RCC 7860 (cell line): ENCODE measurements around the gene CELSR2.
"Not testable (repeated sequence)": the region's sequence is repeated elsewhere in the genome, so short reads cannot be mapped to it uniquely, and the experiment has no call there.

Experiments
- DNase-seq: peaks from one replicate; pipeline ENCODE4 v3.0.0-alpha.2; 2015; ENCODE audit warnings: low spot score
- FAIRE-seq: peaks from 2 replicates; lab custom pipeline; 2012; peaks lifted over from hg19 to GRCh38; lab: Jason Lieb, UNC

Gene CELSR2

DNA sequence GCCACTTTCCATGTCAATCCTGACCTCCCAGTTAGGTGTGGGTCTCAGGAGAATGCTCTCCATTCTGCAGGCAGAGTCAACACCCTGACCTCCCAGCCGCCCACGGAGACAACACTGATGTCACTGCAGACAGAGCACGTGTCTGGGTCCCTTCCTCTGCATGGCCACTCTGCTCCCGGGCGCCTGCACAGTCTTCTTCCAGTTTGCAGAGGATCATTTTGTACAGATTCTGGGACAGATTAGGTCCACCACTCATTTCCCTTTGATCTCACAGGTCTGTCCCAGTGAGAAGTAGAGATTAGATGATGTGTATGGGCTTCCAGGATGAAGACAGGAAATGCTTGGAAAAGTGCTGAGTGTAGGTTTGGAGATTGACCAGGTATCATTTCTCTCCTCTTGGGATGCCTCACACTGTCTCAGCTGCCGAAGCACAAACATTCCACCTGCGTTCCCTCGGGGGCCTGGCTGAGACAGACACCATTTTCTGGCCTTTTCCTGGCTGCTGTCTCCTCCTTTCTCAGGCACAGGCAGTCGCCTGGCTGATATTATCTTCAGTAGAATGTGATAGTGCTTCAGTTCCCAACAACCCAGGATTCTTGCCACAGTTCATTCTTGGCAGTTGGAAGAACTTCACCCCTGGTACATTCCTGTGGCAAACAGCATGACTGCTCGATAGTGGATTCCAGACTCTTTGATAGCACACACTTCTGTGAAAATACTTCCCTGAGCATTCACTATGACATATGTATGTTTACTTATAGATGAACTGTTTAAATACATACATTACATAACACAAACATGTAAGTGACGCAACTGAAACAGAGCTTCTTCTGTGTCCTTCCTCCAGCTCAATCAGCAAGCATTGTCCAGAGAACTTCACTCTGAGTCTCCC is 49.6 kb downstream of the CELSR2 start:
- DNase-seq, result no peak
- FAIRE-seq, result no peak

DNA sequence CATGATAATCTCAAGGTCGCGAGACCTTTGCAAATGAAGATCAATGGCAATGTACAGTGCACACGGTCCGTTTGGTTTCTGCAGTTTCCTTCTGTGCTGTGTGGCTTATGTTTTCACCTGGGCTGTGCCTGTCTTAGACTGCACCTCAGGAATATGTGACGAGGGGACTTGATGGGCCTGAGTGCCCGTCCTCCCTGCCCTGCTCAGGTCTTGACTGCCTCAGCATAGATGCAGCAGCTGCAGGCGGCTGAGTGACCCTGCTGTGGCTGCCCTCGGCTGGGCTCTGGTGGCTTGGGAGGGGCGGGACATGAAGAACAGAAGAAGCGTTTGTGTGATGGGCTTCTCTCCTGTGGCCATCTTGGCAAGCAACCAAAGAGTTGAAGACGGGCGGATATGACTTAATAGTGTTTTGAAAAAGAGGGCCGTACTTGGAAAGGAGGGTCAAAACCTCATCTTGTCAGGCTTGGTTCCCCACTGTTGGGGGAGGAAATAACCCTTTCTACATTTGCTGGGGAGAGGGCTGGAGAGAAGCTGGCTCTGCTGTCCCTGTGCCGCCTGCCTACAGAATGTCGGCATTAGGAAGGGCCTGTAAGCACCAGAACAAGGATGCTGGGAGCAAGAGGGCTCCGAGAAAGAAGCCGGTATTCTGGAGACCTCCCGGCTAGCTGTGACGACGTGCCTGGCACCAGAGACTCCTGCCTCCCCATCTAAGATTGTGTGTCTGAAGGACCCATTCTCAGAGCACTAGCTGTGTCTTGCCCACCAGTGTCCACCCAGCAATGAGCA is 50.4 kb downstream of the CELSR2 start:
- no peak for FAIRE-seq
- no peak for DNase-seq

DNA sequence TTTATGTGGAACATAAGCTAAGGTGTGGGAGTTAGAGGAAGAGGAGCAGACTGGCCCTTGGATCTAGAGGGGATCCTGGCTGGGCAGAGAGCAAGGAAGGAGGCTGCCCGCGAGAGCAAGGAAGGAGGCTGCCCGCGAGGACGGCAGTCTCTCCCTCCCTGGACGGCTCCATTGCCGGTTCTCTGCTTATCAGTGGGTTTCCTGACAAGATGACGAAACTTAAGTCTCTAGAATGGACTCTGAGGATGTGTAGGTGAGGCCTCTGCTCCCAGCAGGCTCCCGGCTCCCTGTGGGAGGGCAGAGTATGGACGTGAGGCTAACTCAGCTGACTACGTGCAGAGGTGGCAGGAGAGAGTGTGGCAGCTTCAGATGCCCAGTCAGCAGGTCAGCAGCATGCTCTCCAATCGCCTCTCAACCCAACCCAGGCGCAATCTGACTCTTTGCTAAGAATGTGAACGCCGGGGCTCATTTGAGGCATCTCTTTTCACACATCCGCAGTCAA is 51.4 kb downstream of the CELSR2 start:
- no peak for FAIRE-seq
- no peak for DNase-seq

DNA sequence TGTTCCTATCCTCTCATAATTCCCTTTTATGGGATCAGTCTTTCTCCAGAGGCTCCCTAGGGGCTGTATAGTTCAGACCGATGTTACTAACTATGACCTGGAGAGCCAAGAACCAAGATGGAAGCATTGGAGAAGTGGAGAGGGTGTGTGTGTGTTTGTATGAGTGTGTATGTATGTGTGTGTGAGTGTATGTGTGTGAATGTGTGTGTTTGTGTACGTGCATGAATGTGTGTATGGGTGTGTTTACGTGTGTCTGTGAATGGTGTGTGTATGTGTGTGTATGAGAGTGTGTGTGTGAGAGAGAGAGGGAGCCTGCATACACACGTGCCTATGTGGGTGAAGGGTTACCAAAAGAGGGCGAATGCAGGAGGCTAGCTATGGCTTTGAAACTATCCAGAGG is 52.5 kb downstream of the CELSR2 start:
- no peak for FAIRE-seq
- no peak for DNase-seq

DNA sequence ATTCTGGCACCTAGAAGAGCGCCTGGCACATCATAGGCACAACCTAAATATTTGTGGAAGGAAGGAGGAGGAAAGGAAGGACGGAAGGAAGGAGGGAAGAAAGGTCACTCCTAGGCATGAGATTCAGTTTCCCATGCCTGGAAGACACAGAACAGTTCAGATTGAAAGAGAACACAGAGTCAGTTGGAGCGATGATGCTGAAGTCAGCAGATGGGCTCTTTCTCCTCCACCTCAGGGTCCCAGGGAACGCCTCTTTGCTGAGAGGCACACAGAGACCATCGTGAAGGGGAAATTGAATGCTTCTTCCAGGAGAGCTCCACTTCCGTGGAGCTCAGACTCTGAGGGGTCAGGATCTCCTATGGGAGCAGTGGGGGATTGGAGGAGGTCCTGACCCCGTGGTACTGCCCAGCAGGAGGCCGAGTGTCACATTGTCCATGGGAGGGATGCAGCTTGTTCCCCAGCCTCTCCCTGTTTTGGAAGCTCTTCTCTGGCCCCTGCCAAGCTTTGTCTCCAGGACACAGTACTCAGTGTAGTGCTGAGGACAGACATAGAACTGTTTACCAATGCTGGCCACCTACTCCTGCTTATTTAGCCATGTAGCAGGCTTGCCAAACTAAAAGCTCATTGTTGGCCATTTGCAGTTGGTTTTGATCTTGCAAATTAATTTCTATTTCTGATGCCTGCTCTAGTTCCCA is 55.0 kb downstream of the CELSR2 start:
- FAIRE-seq (no peak), DNase-seq (no peak)

DNA sequence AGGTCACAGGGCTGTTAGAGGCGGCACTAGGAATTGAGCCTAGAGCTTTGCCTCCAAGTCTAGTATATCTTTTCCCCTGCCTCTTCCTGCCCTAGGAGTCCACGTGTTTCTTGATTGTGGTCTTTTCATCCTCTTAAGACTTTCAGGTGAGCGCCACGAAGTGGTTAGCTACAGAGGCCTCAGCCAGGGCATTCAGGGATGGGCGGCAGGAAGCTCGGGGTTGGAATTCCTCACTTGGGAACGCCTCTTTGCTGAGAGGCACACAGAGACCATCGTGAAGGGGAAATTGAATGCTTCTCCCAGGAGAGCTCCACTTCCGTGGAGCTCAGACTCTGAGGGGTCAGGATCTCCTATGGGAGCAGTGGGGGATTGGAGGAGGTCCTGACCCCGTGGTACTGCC is 56.7 kb downstream of the CELSR2 start:
- not testable (repeated sequence) for FAIRE-seq, DNase-seq

DNA sequence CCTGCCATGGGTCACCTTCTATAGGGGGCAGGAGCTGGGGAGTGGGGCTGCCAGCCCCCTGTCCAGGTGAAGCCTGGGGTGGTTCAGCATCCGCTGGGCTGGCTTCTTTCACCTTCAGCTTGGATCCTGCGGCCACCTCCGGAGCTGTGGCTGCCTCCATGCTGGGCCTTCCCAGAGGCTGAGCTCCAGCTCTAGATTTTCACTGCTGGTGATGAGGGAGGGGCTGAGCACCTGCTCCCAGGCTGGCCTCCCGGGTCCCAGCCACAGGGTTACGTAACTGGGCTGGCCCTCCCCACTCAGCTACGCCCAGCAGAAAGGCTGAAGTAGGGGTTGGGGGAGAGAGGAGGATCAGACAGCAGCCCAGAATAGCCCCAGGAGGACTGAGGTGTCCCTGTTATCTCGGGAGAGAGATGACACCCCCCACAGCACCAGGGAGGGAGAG is 57.5 kb downstream of the CELSR2 start, which contains the start of gene MYBPHL:
Gene MYBPHL, minus strand, starts transcription at position 180 of the 442 bp plus-strand sequence. Its CDS starts 20 bp downstream, at position 160.
- DNase-seq (no peak), FAIRE-seq (no peak)

DNA sequence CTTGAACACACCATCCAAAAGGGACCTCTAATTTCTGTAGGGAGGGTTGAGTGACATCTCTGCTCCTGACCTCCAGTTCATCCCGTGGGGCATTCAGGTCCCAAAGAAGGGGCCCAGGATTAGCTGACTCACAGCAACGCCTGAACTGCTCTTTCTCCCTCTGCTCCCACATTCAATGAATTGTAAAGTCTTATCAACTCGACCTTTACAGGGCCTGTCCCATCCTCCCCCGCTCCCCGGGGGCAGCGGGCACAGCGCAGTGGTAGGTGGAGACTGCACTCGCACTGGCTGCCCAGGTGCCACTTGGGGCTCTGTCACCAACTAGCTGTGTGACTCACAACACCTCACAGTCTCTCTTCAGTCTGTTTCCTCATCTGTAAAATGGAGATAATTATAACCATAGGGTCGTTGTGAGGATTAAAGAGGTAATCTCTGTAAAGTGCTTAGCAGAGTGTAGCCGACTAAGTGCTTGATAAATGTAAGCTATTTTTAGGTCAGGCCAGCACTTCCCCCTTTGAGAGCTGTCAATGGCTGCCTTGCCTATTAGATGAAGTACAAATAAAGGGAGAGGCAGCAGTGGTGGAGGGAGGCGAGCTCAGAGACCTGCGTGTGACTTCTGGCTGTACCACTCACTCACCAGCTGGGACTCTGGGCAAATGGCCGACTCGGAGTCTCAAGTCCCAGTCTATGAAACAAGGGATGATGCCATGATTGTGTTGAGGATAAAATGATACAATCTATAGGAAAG is 58.1 kb downstream of the CELSR2 start:
- FAIRE-seq (no peak), DNase-seq (no peak)

DNA sequence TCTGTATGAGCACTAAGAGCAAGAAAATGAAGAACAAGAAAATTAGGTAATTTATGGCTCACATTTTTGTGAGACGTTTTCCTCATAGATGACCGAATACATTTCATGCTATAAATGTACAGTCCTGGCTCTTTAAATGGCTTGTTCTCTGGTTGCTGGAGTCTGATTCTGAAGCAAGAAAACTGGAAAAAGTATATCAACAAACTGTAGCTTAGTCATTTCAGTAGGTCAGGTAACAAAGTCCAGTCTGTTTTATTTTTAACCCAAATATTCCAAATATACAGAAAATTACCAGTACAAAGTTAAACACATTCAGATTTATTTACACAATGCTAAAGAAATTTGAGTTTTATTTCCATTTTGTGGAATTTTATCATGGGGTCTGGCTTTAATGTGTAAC is 60.0 kb downstream of the CELSR2 start:
- DNase-seq (no peak), FAIRE-seq (no peak)

DNA sequence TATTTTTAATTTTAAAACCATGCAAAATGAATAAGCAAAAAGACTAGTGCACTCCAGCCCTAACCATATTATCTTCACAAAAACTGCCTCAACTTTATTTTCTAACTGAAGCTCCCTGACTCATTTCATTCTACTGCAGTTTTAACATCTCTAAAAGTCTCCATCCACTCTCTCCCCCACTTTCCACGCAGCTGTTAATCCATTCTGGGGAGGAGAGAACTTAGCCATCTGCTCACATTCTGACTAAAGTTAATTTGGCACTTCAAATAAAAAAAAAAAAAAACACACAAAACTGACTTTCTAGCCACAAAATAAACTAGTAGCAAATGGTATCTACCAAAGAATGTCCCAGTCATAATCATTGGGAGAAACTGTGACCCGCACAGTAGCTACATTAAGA is 62.9 kb downstream of the CELSR2 start:
- FAIRE-seq, result no peak
- DNase-seq, result no peak

DNA sequence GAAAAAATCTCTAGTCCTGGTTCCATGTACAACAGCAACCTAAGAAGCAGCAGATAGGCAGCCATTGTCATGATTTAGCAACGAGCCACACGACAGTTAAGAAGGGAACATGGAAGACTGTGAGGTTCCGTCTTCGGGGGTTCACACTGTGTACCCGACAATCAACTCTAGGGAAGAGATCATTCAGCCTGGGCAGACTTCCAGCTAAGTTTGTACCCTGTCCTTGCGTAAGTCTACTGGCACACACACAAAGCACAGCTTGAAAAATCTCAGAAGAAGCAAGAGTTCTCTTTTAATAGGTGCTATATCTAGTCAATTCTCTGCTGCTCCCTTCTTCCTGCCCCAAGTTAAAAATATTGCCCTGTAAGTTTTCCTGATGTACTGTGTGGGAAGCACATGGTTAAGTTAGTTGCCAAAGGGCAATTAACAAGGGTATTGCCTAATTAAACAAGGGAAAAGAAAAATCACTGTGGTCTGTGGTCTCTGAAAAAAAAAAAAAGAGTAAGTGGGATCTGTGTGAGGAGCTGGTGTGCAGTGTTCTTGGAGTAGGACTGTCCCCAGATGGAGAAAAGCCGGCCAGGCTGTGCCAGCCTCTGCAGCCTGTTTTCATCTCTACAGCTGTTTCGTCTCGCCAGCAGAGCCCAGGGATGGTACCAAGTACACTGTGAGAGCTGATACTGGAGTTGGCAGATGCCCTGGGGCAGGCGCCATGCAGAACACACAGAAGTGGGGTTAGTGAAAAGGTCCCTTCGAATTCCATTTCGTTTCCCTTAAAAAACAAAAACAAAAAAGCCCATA is 63.8 kb downstream of the CELSR2 start:
- FAIRE-seq (no peak), DNase-seq (no peak)

DNA sequence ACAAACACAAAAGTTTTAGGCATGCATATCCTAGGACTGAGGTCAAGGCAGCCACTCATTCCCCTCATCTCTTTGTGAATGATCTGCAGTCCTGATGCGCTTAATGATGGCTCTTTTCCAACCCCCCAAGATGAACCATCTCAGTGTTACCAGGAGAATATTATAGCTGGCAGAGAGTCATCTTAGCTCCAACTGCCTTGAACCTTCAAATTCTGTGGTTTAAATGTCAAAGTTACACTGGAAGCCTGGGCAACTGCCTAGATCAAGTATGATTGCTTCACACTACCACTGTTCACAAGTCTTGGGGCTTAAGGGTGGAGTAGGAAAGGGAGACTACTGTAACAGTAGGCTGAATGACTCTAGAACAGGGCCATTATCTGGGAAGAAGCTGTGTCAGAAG is 65.5 kb downstream of the CELSR2 start:
- FAIRE-seq, result no peak
- no peak for DNase-seq

DNA sequence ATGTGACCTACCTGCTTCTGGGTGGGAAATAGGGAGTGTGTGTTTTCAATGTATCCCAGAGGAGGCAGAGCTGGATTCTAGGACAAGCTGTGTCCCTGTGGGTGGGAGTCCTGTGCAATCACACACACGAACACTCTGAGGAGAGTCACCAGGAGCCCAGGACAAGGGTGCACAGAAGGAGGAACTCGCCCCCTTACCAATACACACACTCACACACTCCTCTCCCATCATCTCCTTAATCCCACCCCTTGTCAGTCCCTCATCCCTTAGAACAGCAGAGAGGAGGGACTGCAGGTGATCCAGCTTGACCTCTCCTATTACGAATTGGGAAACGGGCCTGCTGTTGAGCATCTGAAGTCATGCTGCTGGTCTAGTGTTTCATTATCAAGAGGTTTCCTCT is 65.9 kb downstream of the CELSR2 start:
- DNase-seq, result no peak
- FAIRE-seq, result no peak

DNA sequence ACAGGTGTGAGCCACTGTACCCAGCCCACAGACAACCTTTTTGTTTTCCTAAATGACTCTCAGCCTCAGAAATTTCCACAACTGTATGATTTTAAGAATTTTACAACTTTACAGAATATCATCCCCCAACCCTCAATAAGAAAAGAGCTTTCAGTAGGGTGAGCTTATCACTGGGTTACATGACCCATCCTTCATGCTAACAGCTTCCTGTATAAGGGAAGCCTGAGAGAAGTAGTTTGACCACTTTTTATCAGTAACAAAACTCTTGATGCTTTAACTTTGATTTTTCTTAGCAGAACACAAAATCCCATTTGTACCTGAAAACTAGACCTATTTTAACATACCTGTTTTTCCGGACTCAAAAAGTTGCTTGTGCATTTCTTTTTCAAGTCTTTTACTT is 67.2 kb downstream of the CELSR2 start:
- no peak for DNase-seq
- no peak for FAIRE-seq

DNA sequence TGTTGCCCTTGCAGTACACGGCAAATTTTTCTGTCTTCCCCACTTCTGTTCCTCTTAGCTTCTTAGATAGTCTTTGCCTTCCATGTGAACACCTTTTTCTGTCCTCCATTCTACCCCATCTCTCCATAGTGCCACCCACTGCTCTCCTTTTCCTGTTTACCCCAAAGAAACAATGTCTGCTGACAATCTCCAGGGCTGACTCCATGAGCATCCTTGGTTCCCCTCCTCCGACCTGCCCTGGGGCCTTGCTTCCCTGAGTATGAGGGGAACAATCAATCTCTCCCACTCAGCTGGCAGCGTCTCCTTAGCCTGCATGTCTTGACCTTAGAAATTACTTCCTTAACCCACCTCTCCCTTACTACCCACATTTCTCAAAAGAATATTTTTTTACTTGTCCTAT is 69.8 kb downstream of the CELSR2 start:
- FAIRE-seq (no peak), DNase-seq (no peak)

DNA sequence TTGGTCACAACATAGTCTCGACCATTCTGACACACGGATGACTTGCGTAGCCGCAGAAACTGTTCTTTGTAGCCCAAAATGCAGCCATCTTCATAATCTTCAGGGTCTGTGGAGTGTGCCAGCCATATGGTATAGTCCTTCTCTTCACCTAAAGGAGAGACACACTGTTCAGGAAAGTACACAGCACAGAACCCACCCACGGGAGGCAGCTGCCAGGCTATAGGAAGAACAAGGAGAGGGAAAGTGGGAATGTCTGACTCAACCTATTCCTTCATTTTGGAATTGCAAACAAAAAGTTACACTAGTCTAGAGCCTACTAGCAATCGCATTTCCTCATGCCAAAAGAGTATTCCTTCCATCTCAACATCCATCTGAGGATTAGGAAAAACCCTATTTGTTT is 73.6 kb downstream of the CELSR2 start:
- FAIRE-seq (no peak), DNase-seq (no peak)
